ENCODE results near the gene ICE1.
A peak's percentile ranks its signal among the peaks of the same experiment; 100 is the strongest.
"Not testable (repeated sequence)": the region's sequence is repeated elsewhere in the genome, so short reads cannot be mapped to it uniquely, and the experiment has no call there.

ICE1 gene

GRCh38 chr5:5404381-5404780 is 18.1 kb upstream of the ICE1 start:
- DNase-seq (ENCODE audit: low spot score), result no peak

DNA sequence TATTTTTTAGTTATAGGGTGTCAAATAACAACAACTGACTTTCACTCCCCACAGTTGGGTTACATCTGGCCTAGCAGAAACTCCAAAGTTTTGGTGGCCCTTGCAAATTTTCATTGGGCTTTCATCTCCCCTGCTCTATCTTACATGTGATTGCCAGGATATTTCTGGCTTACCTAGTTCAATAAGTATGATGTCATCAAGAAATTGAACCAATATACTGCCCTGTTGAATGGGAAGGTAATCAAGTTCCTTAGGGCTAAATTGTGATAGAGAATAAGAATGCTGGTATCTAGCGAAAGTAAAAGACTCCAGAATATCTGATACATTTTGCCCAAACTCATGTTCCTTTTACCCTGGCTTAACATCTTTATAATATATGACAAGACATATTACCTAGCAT is 17.0 kb upstream of the ICE1 start:
- no peak for DNase-seq (ENCODE audit: low spot score)

DNA sequence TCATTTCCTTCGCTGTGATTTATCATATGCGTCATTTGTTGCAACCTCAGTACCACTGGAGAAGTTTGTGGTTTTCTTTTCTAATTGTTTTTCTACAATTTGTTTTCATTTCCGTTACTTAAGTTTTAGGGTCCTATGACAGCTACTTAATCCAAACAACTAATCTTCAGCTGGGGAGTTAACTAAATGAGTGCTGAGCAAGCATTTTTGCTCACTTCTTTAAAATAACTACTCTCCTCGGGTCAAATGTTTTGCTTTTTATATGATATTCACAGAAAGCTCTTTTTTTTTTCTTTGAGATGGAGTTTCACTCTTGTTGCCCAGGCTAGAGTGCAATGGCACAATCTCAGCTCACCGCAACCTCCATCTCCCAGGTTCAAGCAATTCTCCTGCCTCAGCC is 14.6 kb upstream of the ICE1 start:
- no peak for DNase-seq (ENCODE audit: low spot score)

GRCh38 chr5:5409151-5409810 is 13.2 kb upstream of the ICE1 start:
- DNase-seq (ENCODE audit: low spot score), result no peak

DNA sequence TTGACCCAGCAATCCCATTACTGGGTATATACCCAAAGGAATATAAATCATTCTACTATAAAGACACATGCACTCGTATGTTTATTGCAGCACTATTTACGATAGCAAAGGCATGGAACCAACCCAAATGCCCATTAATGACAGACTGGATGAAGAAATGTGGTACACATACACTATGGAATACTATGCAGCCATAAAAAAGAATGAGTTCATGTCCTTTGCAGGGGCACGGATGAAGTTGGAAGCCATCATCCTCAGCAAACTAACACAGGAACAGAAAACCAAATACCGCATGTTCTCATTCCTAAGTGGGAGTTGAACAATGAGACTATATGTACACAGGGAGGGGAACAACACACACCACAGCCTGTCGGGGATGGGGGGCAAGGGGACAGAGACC is 8.6 kb upstream of the ICE1 start:
- not testable (repeated sequence) for DNase-seq (ENCODE audit: low spot score)

DNA sequence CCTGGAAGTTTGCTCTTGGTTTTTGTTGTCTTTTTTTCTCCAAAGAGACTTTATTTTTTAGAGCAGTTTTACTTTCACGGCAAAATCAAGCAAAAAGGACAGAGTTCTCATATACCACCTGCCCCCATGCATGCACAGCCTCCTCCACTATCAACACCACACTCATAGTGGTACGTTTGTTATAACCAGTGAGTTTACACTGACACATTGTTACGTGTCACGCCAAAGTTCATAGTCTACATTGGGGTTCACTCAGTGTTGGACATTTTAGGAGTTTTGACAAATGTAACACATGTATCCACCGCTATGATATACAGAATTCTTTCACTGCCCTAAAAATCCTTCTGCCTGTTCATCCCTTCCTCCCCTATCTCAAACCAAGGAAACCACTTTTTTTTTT is 7.5 kb upstream of the ICE1 start:
- DNase-seq (ENCODE audit: low spot score), result no peak

DNA sequence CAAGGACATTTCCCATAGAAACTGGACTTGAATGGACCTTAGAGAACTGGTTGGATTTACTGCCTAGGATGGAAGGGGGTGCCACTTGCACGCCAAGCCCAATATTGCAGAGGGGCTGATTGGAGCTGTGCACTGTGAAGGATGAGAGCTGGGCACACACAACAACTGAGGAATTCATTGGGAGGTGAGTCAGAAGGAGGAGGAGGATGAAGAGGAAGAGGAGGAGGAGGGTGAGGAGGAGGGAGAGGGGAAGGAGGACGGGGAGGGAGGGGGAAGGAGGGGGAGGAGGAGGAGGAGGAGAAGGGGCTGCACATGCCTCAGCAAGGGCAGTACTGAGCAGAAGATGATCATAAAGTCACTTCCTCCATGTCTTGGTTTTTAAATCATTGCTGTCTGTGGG is 5.7 kb upstream of the ICE1 start:
- no peak for DNase-seq (ENCODE audit: low spot score)

- peak; percentile 40 for DNase-seq (ENCODE audit: low spot score)
Observed at GRCh38 chr5:5418006-5418405, 4.5 kb upstream of the ICE1 start.

- DNase-seq (ENCODE audit: low spot score), result no peak
Observed at GRCh38 chr5:5418764-5419163, 3.7 kb upstream of the ICE1 start.

DNA sequence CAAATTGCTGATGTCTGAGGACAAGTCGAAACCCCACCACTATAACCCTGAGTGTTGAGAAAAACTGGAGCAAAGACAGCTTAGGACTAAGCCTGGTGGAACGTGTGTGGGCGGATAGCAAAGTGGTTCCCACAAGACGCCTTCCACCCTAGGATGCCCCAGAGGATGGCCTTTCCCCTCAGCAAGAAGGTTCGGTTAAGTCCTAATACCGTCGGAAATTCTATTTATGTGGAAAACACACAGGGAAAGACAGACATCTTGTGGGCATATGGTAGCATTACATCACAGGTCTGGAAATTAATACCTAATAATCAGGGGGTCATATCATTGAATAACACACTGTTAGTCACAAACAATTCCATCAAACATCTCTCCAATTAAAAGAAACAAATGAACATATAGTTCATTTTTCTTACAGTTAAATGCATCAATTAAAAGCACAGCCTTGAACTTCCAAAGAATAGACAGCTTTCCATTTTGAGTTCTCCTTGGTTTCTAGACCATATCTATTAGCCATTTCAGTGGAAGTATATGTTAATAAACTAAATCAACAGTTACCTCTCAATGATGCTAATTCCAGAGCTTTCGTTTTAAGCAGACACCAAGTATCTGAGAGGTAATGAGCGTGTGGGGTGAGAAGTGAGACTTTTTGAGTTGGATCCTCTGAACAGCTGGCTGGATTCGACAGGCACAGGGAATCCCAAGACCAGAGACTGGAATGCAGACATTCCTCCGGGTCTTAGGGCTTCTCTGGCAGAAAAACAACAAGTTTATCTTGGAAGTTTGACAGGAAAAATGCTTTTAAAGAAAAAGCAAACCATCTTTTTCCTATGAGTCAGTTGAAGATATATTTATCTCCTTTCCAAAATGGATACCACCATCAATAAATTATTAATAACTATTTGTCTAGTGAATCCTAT is 2.9 kb upstream of the ICE1 start:
- DNase-seq (ENCODE audit: low spot score), result peak; percentile 62

GRCh38 chr5:5420251-5420650 is 2.2 kb upstream of the ICE1 start:
- DNase-seq (ENCODE audit: low spot score), result no peak

DNA sequence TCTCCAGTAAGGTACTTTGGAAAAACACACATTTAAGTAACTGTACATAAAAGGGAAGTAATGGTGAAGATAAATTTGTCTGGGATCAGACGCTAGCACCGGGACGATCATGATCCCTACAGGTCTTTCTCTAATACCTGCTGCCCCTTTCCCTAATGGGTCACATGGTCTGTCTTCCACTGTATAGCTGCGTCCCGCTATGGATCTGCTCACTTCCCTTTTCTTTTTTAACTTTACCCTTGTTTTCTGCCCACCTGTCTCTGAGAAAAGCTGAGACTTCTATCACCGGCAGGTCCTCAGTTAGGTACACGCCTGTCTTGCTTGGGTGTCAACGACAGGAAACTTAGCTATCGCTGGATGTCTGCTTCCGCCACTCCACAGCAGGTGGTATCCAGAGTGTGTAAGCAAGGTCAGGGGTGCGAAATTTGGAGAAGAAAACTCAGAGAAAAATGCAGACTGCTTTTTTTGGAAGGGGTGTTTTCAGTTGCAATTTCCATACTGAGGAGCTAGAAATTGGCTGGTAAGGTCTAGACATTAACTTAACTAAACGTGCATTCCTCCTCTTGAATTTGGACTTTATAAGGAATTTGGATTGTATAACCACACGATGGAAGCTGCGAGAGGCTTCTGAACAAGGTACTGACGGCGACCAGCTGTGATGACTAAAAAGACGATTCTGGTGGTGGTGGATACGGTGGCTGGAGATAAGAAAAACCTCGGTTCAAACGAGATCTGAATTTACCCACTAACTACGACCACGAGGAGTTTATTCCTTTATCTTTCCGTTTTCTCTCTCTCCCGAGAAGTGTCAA is 1.1 kb upstream of the ICE1 start:
- no peak for DNase-seq (ENCODE audit: low spot score)

GRCh38 chr5:5422819-5423515 is 490 bp downstream of the ICE1 start:
- no peak for DNase-seq (ENCODE audit: low spot score)

DNA sequence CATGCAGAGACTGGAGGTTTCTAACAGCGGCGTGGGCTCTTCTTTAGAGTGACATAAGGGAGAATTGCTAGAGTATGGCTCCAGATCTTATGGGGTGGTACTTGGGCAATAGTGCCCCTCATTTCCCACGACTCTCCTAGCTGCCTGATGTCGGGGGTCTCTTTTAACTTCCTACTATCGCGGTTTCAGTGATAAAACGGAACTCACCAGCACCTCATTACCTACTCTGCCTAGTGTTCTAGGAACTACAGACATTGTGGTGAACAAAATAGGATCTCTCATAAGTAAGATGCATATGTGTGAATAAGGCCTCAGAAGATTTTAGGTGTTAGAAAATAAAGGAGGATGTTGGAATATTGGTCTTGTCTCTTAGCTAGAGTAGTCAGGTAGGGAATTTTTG is 1.1 kb downstream of the ICE1 start:
- no peak for DNase-seq (ENCODE audit: low spot score)

DNA sequence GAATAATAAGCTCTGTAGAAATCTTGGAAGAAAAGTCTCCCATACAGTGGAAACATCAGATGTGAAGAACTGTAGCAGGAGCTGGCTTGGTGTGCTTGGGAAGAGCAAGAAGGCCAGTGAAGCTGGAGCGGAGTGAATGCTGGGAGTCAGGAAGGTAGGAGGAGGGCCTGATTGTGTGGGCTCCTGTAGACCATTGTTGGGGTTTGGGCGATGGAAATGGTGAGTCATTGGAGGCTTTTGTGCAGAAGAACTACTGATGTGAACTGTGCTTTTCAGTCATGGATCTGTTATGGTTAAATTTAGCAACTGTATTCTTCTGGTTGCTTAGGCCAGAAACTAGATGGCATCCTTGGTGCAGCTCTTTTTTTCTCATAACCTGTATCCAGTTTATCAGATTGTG is 2.3 kb downstream of the ICE1 start:
- peak; percentile 47 for DNase-seq (ENCODE audit: low spot score)

DNA sequence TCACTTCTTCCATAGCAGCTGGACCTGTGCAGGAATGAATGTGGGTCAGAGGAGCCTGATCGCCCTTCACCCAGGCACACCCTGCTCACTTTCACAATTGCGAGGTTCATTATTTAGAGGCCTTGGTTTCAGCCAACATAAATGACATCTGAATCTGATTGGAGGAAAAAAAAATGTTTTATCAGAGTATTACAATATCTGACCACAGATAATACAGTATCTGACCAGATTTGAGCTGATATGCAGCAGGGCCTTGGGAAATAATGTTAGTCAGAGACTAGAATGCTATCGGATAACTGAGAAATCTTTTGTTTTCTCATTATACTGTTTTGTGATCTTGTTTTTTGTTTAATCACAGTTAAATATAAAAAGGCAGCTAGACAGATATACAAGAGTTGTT is 7.7 kb downstream of the ICE1 start:
- no peak for DNase-seq (ENCODE audit: low spot score)

DNA sequence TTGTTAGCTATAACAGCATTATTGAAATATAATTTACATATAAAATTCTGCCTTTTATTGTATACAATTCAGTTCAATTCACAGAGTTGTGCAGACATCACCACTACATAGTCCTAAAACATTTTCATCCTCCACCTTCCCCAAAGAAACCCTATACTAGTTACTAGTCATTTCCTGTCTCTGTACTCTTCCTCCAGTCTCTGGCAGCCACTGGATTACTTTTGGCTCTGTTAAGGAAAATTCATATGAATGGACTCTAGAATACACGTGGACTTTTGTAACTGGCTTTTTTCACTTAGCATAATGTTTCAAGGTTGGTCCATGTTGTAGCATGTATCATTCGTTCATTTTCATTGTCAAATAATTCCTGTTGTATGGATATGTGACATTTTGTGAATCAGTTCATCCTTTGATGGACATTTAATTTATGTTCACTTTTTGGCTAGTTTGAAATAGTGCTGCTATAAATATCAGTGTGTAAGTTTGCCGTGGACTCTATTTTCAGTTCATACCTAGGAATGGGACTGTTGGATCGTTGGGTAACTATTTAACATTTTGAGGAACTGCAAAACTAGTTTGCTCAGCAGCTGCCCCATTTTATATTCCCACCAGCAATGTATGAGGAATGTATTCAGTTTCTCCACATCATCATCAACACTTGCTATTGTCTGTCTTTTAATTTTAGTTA is 9.7 kb downstream of the ICE1 start:
- DNase-seq (ENCODE audit: low spot score), result peak; percentile 25

DNA sequence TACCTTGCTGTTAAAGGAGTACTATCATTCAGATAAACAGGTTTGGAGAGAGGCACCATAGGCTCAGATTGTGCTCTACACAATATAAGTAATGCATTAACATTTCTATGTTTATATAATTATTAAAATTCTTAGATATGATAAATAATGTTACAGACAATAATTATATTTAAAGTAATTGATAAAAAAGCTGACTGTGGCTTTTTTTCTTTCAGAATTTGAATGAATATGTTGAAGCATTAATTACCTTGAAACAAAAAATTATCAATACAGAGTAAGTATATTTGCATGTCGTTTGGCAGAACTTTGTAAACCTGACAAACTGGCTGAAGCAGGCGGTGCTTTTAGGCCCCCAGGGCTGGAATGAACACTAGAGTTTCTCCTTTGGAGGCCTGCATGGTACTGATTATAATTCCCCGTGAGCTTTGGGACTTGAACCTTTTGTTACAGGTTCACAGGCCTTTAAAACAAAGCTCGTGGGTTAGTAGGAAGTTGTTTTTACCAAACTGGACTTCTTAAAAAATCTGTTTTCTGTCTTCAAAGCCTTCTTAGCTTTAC is 13.8 kb downstream of the ICE1 start:
- no peak for DNase-seq (ENCODE audit: low spot score)

GRCh38 chr5:5437227-5438172 is 15.0 kb downstream of the ICE1 start:
- DNase-seq (ENCODE audit: low spot score), result no peak

DNA sequence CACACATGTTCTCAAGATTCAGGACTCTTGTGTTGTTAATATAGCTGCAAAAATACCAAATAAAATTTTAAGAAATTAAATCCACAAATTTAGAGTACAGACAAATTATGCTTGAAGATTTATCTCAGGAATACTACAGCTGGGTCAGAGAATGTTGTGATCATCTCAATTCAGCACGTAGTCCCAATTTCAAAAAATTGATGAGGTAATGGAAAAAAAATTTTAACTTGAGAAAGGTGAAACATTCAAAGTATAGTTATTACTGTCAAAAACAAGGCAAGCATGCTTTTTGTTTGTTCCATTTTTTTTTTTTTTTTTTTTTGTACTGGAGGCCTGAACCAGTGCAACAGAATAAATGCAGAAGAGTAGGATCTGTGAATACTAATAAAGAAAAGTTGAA is 29.4 kb downstream of the ICE1 start:
- DNase-seq (ENCODE audit: low spot score), result no peak
